Esophagus muscularis mucosa (tissue), 4 donors: ENCODE measurements around the gene DOCK4. TPM values are rescaled to one million over a fixed set of nuclear protein-coding genes. Genes with fewer than 3 reads are reported as not detected.

ENCODE experiments used
- DNase-seq: peaks from one replicate; pipeline ENCODE4 v3.0.0-alpha.2; 2017; ENCODE audit errors: extremely low spot score
- H3K27ac ChIP-seq, 4 donors: fragments of 200-600 bp; sonication (generic); replicated peaks in 1 of 4; 1 replicate in 3 of 4; 2 replicates in 1 of 4; pipeline ENCODE4 v1.5.1; 2016 to 2019; ENCODE audit warnings: mild to moderate bottlenecking in 1 of 4
- H3K27me3 ChIP-seq, 4 donors: fragments of 200-600 bp; sonication (generic); one replicate each; pipeline versions ENCODE4 v1.5.1 to v1.6.0; 2016 to 2019
- H3K36me3 ChIP-seq, 4 donors: fragments of 200-600 bp; sonication (generic); one replicate each; pipeline ENCODE4 v1.5.1; 2016 to 2019
- H3K4me1 ChIP-seq, 4 donors: fragments of 200-600 bp; sonication (generic); one replicate each; pipeline ENCODE4 v1.5.1; 2016 to 2019
- H3K4me3 ChIP-seq, 4 donors: fragments of 200-600 bp; sonication (generic); 1 replicate in 2 of 4; 2 replicates in 2 of 4; pipeline ENCODE4 v1.5.1; 2016 to 2019; ENCODE audit warnings: mild to moderate bottlenecking in 4 of 4, moderate library complexity in 1 of 4
- H3K9me3 ChIP-seq, 4 donors: fragments of 200-600 bp; sonication (generic); 1 replicate in 3 of 4; 2 replicates in 1 of 4; pipeline ENCODE4 v1.5.1; 2016 to 2019
- CTCF ChIP-seq, 3 experiments: fragments of 200-600 bp in 2 of 3; fragments of 450-650 bp in 1 of 3; sonication (generic) in 2 of 3; IDR thresholded peaks; one replicate each; pipeline ENCODE4 v1.5.1; 2017 to 2019; ENCODE audit warnings: antibody characterized with exemption in 3 of 3, mild to moderate bottlenecking in 2 of 3, moderate library complexity in 1 of 3
- EP300 ChIP-seq: sonication (generic); formaldehyde crosslinking; IDR thresholded peaks from one replicate; pipeline ENCODE4 v1.6.1; 2017; ENCODE audit warnings: antibody characterized with exemption
- POLR2A ChIP-seq: fragments of 450-650 bp; IDR thresholded peaks from one replicate; pipeline ENCODE4 v1.6.1; 2017; ENCODE audit warnings: antibody characterized with exemption, moderate library complexity, mild to moderate bottlenecking, low read depth
- POLR2AphosphoS5 ChIP-seq, 2 donors: sonication (generic); formaldehyde crosslinking; IDR thresholded peaks; one replicate each; pipeline ENCODE4 v1.6.1; 2017; ENCODE audit warnings: antibody characterized with exemption in 2 of 2
- WGBS: methylation state at CpG from one replicate; pipeline ENCODE4 v1.1.5; 2018; 5-methylcytosine and 5-hydroxymethylcytosine counted together
- intact Hi-C: fragments of 100-400 bp; cut with DNase I; formaldehyde crosslinking; loops from one replicate; pipeline ENCODE4 v1.15.1; 2023
- total RNA-seq, 4 donors: library from RNA; depleted of rRNA; stranded (reverse); fragments of >200 nt; gene quantifications; one replicate each; pipeline versions ENCODE4 v1.1.0 to v1.2.1, GENCODE V29; 2016

The DOCK4 gene
- total RNA-seq, 4 donors from 2014 or later, result 14.0 to 25.3 (median 18.8) TPM

- TF ChIP-seq POLR2A (no peak), EP300 (no peak), POLR2AphosphoS5 (IDR thresholded peaks at IDR 0.05) (no peak), CTCF (IDR thresholded peaks at IDR 0.05) (no peak)
- intact Hi-C loops, result no loop called here
- Histone ChIP-seq H3K4me1 (peaks cover 0 to 7% (median 4%) of the 10 kb centered on the region in 4 donors), H3K27me3 (no peaks in the 10 kb centered on the region), H3K36me3 (peaks cover 0 to 14% (median 3%) of the 10 kb centered on the region in 4 donors), H3K4me3 (no peak overlapping the region), H3K9me3 (no peaks in the 10 kb centered on the region), H3K27ac (no peak overlapping the region)
- 72% methylated on average over 4 of the region's 4 CpGs for WGBS
- no peak for DNase-seq
These were observed 213.6 kb downstream of the DOCK4 start for GRCh38 chr7:111992601-111993000.

DNA sequence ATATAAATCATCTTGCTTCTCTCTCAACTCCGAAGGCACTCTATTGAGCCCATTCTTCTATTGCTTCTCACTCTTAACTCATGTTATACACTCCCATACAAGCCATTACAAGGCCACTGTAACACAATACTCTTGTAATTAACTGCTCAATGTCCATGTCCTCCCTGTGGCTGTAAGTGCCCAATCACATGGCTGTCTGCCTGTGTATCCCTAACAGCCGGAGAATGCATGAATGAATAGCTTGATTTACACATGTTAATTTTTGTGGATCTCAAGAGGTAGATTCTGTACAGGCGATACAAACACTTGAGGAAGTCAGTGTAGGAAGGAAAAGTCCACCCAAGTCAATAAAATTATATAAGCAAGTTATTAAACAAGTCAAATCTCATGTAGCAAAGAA lies 215.6 kb downstream of the DOCK4 start:
- 96% methylated on average over 3 of the region's 3 CpGs for WGBS
- peaks cover 0 to 14% (median 3%) of the 10 kb centered on the region in 4 donors for H3K36me3 ChIP-seq

DNA sequence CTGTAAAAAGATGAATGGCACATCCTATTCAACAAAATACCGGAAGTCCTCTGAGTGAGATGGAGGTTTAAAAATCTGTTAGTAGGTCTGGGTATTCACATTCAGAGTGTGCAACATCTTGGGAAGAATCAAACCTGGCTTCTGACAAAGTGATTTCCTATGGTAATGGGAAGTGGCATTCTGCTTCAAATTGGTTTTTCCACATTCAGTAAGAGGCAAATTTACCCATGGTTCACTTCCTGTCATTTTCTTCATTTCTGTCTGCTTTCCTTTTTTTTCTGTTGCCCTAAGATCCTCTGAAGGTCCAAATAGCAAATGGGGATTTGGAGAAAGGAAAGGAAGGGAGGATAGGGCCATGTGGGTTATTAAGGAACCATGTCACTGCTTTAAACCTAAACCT lies 218.3 kb downstream of the DOCK4 start:
- peak overlapping the region in 3 of 4 donors; percentile 25 to 56 (median 33) for H3K27ac ChIP-seq
- DNase-seq, result no peak
- H3K27me3 ChIP-seq, result no peaks in the 10 kb centered on the region
- H3K4me3 ChIP-seq, result no peak overlapping the region
- H3K9me3 ChIP-seq, result no peaks in the 10 kb centered on the region
- peaks cover 0 to 9% (median 7%) of the 10 kb centered on the region in 4 donors for H3K4me1 ChIP-seq
- no peak for TF ChIP-seq POLR2AphosphoS5 (IDR thresholded peaks at IDR 0.05)
- TF ChIP-seq POLR2A, result no peak
- no peak for TF ChIP-seq EP300
- no peak for TF ChIP-seq CTCF (IDR thresholded peaks at IDR 0.05)
- peaks cover 0 to 22% (median 8%) of the 10 kb centered on the region in 4 donors for H3K36me3 ChIP-seq
- intact Hi-C loops, result no loop called here
- WGBS, result 85% methylated on average over 1 of the region's 1 CpG

More for the DNA sequence above, 215.6 kb downstream of the DOCK4 start:
- TF ChIP-seq POLR2A (no peak), EP300 (no peak), CTCF (IDR thresholded peaks at IDR 0.05) (no peak), POLR2AphosphoS5 (IDR thresholded peaks at IDR 0.05) (no peak)
- Histone ChIP-seq H3K9me3 (no peaks in the 10 kb centered on the region), H3K4me3 (no peak overlapping the region), H3K27ac (no peak overlapping the region), H3K4me1 (peaks cover 0 to 9% (median 7%) of the 10 kb centered on the region in 4 donors), H3K27me3 (no peaks in the 10 kb centered on the region)
- intact Hi-C loops, result no loop called here
- no peak for DNase-seq

DNA sequence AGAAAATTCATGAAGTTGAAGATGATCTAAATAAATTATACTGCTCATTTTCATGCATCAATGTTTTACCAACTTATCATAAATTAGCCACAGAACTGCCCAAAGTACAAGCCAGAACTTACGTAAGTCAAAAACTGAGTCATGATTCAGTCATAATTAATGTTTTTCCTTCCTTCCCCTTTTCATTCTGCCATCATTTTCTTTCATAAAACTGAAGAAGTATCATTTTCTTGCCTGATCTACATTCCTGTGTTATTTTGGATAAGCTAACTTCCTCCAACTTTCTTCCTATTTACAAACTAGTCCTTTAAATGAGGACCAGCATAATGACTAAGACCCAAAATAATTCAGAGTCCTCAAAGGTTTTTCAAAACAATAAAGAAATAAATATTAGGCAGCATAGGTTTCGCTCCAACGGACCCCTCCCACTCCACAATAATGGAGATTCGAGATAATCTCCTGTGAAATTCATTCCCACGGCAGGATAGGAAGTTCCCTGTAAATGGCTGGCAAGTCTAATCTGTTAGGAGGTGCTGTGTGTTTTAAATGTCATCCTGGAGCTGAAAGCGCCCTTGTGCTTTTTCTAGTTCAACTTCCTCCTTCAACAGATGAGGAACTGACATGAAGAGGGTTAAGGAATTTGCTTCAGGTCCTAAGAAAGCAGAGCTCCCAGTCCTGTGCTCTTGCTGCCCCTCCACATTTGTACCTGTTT lies 218.9 kb downstream of the DOCK4 start:
- H3K27me3 ChIP-seq, result no peaks in the 10 kb centered on the region
- H3K4me1 ChIP-seq, result peaks cover 0 to 9% (median 6%) of the 10 kb centered on the region in 4 donors
- no peaks in the 10 kb centered on the region for H3K9me3 ChIP-seq
- no peak overlapping the region for H3K4me3 ChIP-seq
- WGBS, result 73% methylated on average over 6 of the region's 6 CpGs
- peaks cover 0 to 22% (median 8%) of the 10 kb centered on the region in 4 donors for H3K36me3 ChIP-seq
- no peak for TF ChIP-seq EP300
- no peak for TF ChIP-seq POLR2AphosphoS5 (IDR thresholded peaks at IDR 0.05)
- no peak for TF ChIP-seq CTCF (IDR thresholded peaks at IDR 0.05)
- H3K27ac ChIP-seq, result peak overlapping the region in 3 of 4 donors; percentile 25 to 56 (median 33)
- intact Hi-C loops, result no loop called here
- no peak for DNase-seq
